Measurements from ENCODE around the gene CENPV.

- TF ChIP-seq POLR2AphosphoS5 (IDR thresholded peaks at IDR 0.05; ENCODE audit: borderline replicate concordance, low read depth, low read length), result no peak
- no peak for TF ChIP-seq EZH2 (IDR thresholded peaks at IDR 0.05)
- no peak for TF ChIP-seq FOXP2 (optimal IDR thresholded peaks at IDR 0.05; ENCODE audit: control extremely low read depth, extremely low read length, insufficient read depth)
Observed at GRCh38 chr17:16383772-16384287, 30.6 kb upstream of the CENPV start.
